ENCODE results near the gene TENM3.

The TENM3 gene

DNA sequence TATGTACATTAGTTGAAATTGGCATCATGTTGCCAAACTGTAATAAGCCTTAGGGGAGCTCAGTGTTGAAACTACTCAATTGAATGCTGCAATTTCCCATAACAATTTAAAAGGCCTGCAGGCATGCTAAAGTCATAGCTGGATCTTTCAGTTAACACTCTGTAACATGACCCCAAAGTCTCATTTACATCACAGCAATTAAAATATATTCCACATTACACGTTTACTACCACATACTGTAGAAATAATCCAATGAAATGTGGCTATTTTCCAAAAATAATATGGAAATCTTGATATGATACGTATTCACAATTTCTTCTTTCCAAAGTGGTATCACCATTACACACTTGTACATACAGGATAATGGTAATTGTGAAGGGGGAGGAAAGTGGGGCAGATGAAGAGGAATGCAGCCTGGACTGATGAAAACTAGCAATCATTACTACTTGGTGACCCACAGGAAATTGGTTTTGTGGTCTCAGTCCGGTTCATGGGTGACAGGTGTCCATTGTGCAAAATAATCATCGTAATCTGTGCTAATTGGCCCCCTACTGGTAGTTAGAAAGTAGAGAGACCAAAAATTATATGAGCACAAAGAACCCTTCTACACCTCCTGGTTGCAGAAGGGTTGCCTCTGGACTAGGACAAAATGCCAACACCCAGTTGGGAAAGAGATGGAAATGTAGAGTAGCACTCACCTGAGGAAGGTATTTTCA lies 63.7 kb downstream of the TENM3 start (continued):
- TF ChIP-seq, protein P1, sequence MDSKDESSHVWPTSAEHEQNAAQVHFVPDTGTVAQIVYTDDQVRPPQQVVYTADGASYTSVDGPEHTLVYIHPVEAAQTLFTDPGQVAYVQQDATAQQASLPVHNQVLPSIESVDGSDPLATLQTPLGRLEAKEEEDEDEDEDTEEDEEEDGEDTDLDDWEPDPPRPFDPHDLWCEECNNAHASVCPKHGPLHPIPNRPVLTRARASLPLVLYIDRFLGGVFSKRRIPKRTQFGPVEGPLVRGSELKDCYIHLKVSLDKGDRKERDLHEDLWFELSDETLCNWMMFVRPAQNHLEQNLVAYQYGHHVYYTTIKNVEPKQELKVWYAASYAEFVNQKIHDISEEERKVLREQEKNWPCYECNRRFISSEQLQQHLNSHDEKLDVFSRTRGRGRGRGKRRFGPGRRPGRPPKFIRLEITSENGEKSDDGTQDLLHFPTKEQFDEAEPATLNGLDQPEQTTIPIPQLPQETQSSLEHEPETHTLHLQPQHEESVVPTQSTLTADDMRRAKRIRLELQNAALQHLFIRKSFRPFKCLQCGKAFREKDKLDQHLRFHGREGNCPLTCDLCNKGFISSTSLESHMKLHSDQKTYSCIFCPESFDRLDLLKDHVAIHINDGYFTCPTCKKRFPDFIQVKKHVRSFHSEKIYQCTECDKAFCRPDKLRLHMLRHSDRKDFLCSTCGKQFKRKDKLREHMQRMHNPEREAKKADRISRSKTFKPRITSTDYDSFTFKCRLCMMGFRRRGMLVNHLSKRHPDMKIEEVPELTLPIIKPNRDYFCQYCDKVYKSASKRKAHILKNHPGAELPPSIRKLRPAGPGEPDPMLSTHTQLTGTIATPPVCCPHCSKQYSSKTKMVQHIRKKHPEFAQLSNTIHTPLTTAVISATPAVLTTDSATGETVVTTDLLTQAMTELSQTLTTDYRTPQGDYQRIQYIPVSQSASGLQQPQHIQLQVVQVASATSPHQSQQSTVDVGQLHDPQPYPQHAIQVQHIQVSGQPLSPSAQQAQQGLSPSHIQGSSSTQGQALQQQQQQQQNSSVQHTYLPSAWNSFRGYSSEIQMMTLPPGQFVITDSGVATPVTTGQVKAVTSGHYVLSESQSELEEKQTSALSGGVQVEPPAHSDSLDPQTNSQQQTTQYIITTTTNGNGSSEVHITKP (tag by site-specific recombination; IDR thresholded peaks at IDR 0.05) = peak; percentile 81
- TF ChIP-seq ZNF623 (tag by site-specific recombination; IDR thresholded peaks at IDR 0.05) (no peak), ZNF501 (tag by site-specific recombination; IDR thresholded peaks at IDR 0.05) (0 out of 2 replicates have a peak, but pooled peaks have one; percentile 44), ZNF521 (tag by site-specific recombination; IDR thresholded peaks at IDR 0.05) (no peak), ZNF660 (tag by site-specific recombination; IDR thresholded peaks at IDR 0.05) (no peak), ZNF155 (tag by site-specific recombination; IDR thresholded peaks at IDR 0.05) (no peak), SALL2 (tag by site-specific recombination; IDR thresholded peaks at IDR 0.05; ENCODE audit: borderline replicate concordance) (no peak), ZBTB48 (tag by site-specific recombination; IDR thresholded peaks at IDR 0.05) (no peak), REPIN1 (tag by site-specific recombination; IDR thresholded peaks at IDR 0.05; ENCODE audit: low read depth) (no peak), ZNF132 (tag by site-specific recombination; IDR thresholded peaks at IDR 0.05; ENCODE audit: borderline replicate concordance) (no peak), SP3 (tag by site-specific recombination; IDR thresholded peaks at IDR 0.05) (no peak)
- TF ChIP-seq, protein P2, sequence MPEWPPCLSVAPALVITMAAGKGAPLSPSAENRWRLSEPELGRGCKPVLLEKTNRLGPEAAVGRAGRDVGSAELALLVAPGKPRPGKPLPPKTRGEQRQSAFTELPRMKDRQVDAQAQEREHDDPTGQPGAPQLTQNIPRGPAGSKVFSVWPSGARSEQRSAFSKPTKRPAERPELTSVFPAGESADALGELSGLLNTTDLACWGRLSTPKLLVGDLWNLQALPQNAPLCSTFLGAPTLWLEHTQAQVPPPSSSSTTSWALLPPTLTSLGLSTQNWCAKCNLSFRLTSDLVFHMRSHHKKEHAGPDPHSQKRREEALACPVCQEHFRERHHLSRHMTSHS (tag by site-specific recombination; IDR thresholded peaks at IDR 0.05) = no peak
- TF ChIP-seq, protein P3, sequence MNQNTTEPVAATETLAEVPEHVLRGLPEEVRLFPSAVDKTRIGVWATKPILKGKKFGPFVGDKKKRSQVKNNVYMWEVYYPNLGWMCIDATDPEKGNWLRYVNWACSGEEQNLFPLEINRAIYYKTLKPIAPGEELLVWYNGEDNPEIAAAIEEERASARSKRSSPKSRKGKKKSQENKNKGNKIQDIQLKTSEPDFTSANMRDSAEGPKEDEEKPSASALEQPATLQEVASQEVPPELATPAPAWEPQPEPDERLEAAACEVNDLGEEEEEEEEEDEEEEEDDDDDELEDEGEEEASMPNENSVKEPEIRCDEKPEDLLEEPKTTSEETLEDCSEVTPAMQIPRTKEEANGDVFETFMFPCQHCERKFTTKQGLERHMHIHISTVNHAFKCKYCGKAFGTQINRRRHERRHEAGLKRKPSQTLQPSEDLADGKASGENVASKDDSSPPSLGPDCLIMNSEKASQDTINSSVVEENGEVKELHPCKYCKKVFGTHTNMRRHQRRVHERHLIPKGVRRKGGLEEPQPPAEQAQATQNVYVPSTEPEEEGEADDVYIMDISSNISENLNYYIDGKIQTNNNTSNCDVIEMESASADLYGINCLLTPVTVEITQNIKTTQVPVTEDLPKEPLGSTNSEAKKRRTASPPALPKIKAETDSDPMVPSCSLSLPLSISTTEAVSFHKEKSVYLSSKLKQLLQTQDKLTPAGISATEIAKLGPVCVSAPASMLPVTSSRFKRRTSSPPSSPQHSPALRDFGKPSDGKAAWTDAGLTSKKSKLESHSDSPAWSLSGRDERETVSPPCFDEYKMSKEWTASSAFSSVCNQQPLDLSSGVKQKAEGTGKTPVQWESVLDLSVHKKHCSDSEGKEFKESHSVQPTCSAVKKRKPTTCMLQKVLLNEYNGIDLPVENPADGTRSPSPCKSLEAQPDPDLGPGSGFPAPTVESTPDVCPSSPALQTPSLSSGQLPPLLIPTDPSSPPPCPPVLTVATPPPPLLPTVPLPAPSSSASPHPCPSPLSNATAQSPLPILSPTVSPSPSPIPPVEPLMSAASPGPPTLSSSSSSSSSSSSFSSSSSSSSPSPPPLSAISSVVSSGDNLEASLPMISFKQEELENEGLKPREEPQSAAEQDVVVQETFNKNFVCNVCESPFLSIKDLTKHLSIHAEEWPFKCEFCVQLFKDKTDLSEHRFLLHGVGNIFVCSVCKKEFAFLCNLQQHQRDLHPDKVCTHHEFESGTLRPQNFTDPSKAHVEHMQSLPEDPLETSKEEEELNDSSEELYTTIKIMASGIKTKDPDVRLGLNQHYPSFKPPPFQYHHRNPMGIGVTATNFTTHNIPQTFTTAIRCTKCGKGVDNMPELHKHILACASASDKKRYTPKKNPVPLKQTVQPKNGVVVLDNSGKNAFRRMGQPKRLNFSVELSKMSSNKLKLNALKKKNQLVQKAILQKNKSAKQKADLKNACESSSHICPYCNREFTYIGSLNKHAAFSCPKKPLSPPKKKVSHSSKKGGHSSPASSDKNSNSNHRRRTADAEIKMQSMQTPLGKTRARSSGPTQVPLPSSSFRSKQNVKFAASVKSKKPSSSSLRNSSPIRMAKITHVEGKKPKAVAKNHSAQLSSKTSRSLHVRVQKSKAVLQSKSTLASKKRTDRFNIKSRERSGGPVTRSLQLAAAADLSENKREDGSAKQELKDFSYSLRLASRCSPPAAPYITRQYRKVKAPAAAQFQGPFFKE (tag by site-specific recombination; IDR thresholded peaks at IDR 0.05; ENCODE audit: borderline replicate concordance) = no peak
- TF ChIP-seq, protein P4, sequence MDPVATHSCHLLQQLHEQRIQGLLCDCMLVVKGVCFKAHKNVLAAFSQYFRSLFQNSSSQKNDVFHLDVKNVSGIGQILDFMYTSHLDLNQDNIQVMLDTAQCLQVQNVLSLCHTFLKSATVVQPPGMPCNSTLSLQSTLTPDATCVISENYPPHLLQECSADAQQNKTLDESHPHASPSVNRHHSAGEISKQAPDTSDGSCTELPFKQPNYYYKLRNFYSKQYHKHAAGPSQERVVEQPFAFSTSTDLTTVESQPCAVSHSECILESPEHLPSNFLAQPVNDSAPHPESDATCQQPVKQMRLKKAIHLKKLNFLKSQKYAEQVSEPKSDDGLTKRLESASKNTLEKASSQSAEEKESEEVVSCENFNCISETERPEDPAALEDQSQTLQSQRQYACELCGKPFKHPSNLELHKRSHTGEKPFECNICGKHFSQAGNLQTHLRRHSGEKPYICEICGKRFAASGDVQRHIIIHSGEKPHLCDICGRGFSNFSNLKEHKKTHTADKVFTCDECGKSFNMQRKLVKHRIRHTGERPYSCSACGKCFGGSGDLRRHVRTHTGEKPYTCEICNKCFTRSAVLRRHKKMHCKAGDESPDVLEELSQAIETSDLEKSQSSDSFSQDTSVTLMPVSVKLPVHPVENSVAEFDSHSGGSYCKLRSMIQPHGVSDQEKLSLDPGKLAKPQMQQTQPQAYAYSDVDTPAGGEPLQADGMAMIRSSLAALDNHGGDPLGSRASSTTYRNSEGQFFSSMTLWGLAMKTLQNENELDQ (tag by site-specific recombination; IDR thresholded peaks at IDR 0.05; ENCODE audit: low read depth) = no peak
- TF ChIP-seq, protein P5, sequence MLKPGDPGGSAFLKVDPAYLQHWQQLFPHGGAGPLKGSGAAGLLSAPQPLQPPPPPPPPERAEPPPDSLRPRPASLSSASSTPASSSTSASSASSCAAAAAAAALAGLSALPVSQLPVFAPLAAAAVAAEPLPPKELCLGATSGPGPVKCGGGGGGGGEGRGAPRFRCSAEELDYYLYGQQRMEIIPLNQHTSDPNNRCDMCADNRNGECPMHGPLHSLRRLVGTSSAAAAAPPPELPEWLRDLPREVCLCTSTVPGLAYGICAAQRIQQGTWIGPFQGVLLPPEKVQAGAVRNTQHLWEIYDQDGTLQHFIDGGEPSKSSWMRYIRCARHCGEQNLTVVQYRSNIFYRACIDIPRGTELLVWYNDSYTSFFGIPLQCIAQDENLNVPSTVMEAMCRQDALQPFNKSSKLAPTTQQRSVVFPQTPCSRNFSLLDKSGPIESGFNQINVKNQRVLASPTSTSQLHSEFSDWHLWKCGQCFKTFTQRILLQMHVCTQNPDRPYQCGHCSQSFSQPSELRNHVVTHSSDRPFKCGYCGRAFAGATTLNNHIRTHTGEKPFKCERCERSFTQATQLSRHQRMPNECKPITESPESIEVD (tag by site-specific recombination; IDR thresholded peaks at IDR 0.05) = peak; percentile 94
- TF ChIP-seq, protein P6, sequence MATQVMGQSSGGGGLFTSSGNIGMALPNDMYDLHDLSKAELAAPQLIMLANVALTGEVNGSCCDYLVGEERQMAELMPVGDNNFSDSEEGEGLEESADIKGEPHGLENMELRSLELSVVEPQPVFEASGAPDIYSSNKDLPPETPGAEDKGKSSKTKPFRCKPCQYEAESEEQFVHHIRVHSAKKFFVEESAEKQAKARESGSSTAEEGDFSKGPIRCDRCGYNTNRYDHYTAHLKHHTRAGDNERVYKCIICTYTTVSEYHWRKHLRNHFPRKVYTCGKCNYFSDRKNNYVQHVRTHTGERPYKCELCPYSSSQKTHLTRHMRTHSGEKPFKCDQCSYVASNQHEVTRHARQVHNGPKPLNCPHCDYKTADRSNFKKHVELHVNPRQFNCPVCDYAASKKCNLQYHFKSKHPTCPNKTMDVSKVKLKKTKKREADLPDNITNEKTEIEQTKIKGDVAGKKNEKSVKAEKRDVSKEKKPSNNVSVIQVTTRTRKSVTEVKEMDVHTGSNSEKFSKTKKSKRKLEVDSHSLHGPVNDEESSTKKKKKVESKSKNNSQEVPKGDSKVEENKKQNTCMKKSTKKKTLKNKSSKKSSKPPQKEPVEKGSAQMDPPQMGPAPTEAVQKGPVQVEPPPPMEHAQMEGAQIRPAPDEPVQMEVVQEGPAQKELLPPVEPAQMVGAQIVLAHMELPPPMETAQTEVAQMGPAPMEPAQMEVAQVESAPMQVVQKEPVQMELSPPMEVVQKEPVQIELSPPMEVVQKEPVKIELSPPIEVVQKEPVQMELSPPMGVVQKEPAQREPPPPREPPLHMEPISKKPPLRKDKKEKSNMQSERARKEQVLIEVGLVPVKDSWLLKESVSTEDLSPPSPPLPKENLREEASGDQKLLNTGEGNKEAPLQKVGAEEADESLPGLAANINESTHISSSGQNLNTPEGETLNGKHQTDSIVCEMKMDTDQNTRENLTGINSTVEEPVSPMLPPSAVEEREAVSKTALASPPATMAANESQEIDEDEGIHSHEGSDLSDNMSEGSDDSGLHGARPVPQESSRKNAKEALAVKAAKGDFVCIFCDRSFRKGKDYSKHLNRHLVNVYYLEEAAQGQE (tag by site-specific recombination; IDR thresholded peaks at IDR 0.05) = no peak
- TF ChIP-seq, protein P7, sequence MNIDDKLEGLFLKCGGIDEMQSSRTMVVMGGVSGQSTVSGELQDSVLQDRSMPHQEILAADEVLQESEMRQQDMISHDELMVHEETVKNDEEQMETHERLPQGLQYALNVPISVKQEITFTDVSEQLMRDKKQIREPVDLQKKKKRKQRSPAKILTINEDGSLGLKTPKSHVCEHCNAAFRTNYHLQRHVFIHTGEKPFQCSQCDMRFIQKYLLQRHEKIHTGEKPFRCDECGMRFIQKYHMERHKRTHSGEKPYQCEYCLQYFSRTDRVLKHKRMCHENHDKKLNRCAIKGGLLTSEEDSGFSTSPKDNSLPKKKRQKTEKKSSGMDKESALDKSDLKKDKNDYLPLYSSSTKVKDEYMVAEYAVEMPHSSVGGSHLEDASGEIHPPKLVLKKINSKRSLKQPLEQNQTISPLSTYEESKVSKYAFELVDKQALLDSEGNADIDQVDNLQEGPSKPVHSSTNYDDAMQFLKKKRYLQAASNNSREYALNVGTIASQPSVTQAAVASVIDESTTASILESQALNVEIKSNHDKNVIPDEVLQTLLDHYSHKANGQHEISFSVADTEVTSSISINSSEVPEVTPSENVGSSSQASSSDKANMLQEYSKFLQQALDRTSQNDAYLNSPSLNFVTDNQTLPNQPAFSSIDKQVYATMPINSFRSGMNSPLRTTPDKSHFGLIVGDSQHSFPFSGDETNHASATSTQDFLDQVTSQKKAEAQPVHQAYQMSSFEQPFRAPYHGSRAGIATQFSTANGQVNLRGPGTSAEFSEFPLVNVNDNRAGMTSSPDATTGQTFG (tag by site-specific recombination; IDR thresholded peaks at IDR 0.05; ENCODE audit: borderline replicate concordance) = no peak
